PC-3 (cell line): Measurements from ENCODE around the gene TAS2R50. TPM values are rescaled to one million over a fixed set of nuclear protein-coding genes. Genes with fewer than 3 reads are reported as not detected.

Experiments
- ATAC-seq: fragments of 200-7000 bp; cut with Tn5 transposase; 2 replicates; pipeline ENCODE4 v1.9.1; 2020; ENCODE audit warnings: mild to moderate bottlenecking, moderate library complexity
- BruUV-seq: library from RNA; stranded (reverse); fragments of 400-500 nt; replicated peaks from 2 replicates; lab custom pipeline; 2021; lab: Mats Ljungman, UMichigan
- CTCF ChIA-PET: fragments of 300-600 bp; sonication (Branson Sonifier 250); formaldehyde crosslinking; loops from one replicate; lab custom pipeline; 2022; ENCODE audit warnings: antibody characterized with exemption; lab: Charles Lee
- POLR2A ChIA-PET: fragments of 300-600 bp; sonication (Branson Sonifier 250); formaldehyde crosslinking; loops from one replicate; lab custom pipeline; 2022; ENCODE audit warnings: antibody characterized with exemption; ENCODE audit not compliant: unreplicated experiment; lab: Charles Lee
- DNase-seq: peaks from one replicate; pipeline ENCODE4 v3.0.0-alpha.2; 2015
- H2AFZ ChIP-seq: fragments of 300-600 bp; sonication (generic); 2 replicates; pipeline ENCODE4 v1.6.0; 2016; ENCODE audit warnings: antibody characterized with exemption, low read length
- H3F3A ChIP-seq: fragments of 300-600 bp; sonication (generic); one replicate; pipeline ENCODE4 v1.6.0; 2017; ENCODE audit warnings: antibody characterized with exemption, low read length, control low read depth, mild to moderate bottlenecking; ENCODE audit not compliant: unreplicated experiment
- H3K27ac ChIP-seq: fragments of 300-600 bp; sonication (generic); 2 replicates; pipeline ENCODE4 v1.5.1; 2016; ENCODE audit warnings: mild to moderate bottlenecking, low read length
- H3K27me3 ChIP-seq: fragments of 300-600 bp; sonication (generic); 2 replicates; pipeline ENCODE4 v1.6.1; 2016; ENCODE audit warnings: low read length, mixed read lengths
- H3K36me3 ChIP-seq: fragments of 300-600 bp; sonication (generic); 2 replicates; pipeline ENCODE4 v1.6.1; 2016; ENCODE audit warnings: low read depth, mixed run types, low read length, mixed read lengths
- H3K4me1 ChIP-seq: fragments of 300-600 bp; sonication (generic); 2 replicates; pipeline ENCODE4 v1.5.1; 2016; ENCODE audit warnings: low read length; ENCODE audit not compliant: insufficient read depth
- H3K4me2 ChIP-seq: fragments of 300-600 bp; sonication (generic); 2 replicates; pipeline ENCODE4 v1.6.0; 2016; ENCODE audit warnings: low read length
- H3K4me3 ChIP-seq: fragments of 300-600 bp; sonication (generic); 2 replicates; pipeline ENCODE4 v1.5.1; 2016; ENCODE audit warnings: mild to moderate bottlenecking, low read length, mixed read lengths
- H3K79me2 ChIP-seq: fragments of 300-600 bp; sonication (generic); 2 replicates; pipeline ENCODE4 v1.6.1; 2017; ENCODE audit warnings: low read length, mixed read lengths
- H3K9ac ChIP-seq: fragments of 300-600 bp; sonication (generic); 2 replicates; pipeline ENCODE4 v1.6.0; 2016; ENCODE audit warnings: mild to moderate bottlenecking, low read length
- H3K9me2 ChIP-seq: fragments of 300-600 bp; sonication (generic); replicated peaks from 2 replicates; pipeline ENCODE4 v1.6.1; 2016; ENCODE audit warnings: mixed run types, low read length, mixed read lengths
- H3K9me3 ChIP-seq: fragments of 300-600 bp; sonication (generic); 2 replicates; pipeline ENCODE4 v1.6.1; 2016; ENCODE audit warnings: low read length, mixed read lengths
- H4K20me1 ChIP-seq: fragments of 300-600 bp; sonication (generic); 2 replicates; pipeline ENCODE4 v1.6.1; 2016; ENCODE audit warnings: low read length, mixed read lengths
- CTCF ChIP-seq: fragments of 300-600 bp; sonication (generic); conservative IDR thresholded peaks from 2 replicates; pipeline ENCODE4 v1.5.1; 2017; ENCODE audit warnings: antibody characterized with exemption, low read depth, mild to moderate bottlenecking, low read length
- EZH2 ChIP-seq: fragments of 300-600 bp; sonication (generic); IDR thresholded peaks from one replicate; pipeline ENCODE4 v1.6.1; 2017; ENCODE audit warnings: antibody characterized with exemption, mild to moderate bottlenecking, low read length; ENCODE audit not compliant: unreplicated experiment
- EZH2phosphoT487 ChIP-seq: fragments of 300-600 bp; sonication (generic); IDR thresholded peaks from 2 replicates; pipeline ENCODE4 v1.6.1; 2018; ENCODE audit warnings: mild to moderate bottlenecking, antibody characterized with exemption, low read length, borderline replicate concordance
- intact Hi-C: fragments of 100-400 bp; cut with micrococcal nuclease; formaldehyde crosslinking; loops from 2 replicates; pipeline ENCODE4 v1.9.0; 2023
- total RNA-seq: library from RNA; depleted of rRNA; stranded (reverse); fragments of >200 nt; gene quantifications from 2 replicates; pipeline ENCODE4 v1.2.3, GENCODE V29; 2014

The TAS2R50 gene
- total RNA-seq, 1 experiment from 2014 or later, result 0.29 TPM

GRCh38 chr12:10968765-10969456 is 17.8 kb downstream of the TAS2R50 start:
- H2AFZ ChIP-seq, result no peak overlapping the region
- POLR2A ChIA-PET, result no interaction called here

GRCh38 chr12:10967409-10967808 is 19.3 kb downstream of the TAS2R50 start:
- CTCF ChIA-PET, result no interaction called here
- no peak for TF ChIP-seq EZH2
- no peak for TF ChIP-seq CTCF
- no peak for TF ChIP-seq EZH2phosphoT487
- POLR2A ChIA-PET, result no interaction called here

More at GRCh38 chr12:10968765-10969456, 17.8 kb downstream of the TAS2R50 start:
- intact Hi-C loops, result no loop called here
- Histone ChIP-seq H3F3A (no peaks in the 10 kb centered on the region), H3K4me3 (no peak overlapping the region), H4K20me1 (no peaks in the 10 kb centered on the region), H3K79me2 (no peaks in the 10 kb centered on the region), H3K27ac (no peak overlapping the region), H3K9ac (no peak overlapping the region), H3K9me2 (no peaks in the 10 kb centered on the region), H3K36me3 (no peaks in the 10 kb centered on the region), H3K9me3 (no peaks in the 10 kb centered on the region), H3K27me3 (no peaks in the 10 kb centered on the region), H3K4me1 (no peaks in the 10 kb centered on the region), H3K4me2 (no peak overlapping the region)
- ATAC-seq (no peak), DNase-seq (no peak)
- CTCF ChIA-PET, result no interaction called here
- no TSS peak for BruUV-seq
- no peak for TF ChIP-seq EZH2
- no peak for TF ChIP-seq EZH2phosphoT487
- TF ChIP-seq CTCF, result no peak

GRCh38 chr12:10966314-10966713 is 20.4 kb downstream of the TAS2R50 start:
- intact Hi-C loops, result no loop called here
- Histone ChIP-seq H4K20me1 (no peaks in the 10 kb centered on the region), H3K9me2 (no peaks in the 10 kb centered on the region), H3K4me3 (no peak overlapping the region), H3K4me1 (no peaks in the 10 kb centered on the region), H3K27me3 (no peaks in the 10 kb centered on the region), H3K4me2 (no peak overlapping the region), H3K9ac (no peak overlapping the region), H3K79me2 (no peaks in the 10 kb centered on the region), H3K9me3 (no peaks in the 10 kb centered on the region), H3K27ac (no peak overlapping the region), H3F3A (no peaks in the 10 kb centered on the region), H3K36me3 (no peaks in the 10 kb centered on the region), H2AFZ (no peak overlapping the region)
- CTCF ChIA-PET, result no interaction called here
- DNase-seq (no peak), ATAC-seq (no peak)
- POLR2A ChIA-PET, result no interaction called here
- no peak for TF ChIP-seq EZH2
- no peak for TF ChIP-seq CTCF
- no peak for TF ChIP-seq EZH2phosphoT487
- no TSS peak for BruUV-seq

More at GRCh38 chr12:10967409-10967808, 19.3 kb downstream of the TAS2R50 start:
- ATAC-seq (no peak), DNase-seq (no peak)
- Histone ChIP-seq H3K9me2 (no peaks in the 10 kb centered on the region), H4K20me1 (no peaks in the 10 kb centered on the region), H3K27me3 (no peaks in the 10 kb centered on the region), H3K4me2 (no peak overlapping the region), H3K9ac (no peak overlapping the region), H2AFZ (no peak overlapping the region), H3K36me3 (no peaks in the 10 kb centered on the region), H3K4me3 (no peak overlapping the region), H3K27ac (no peak overlapping the region), H3K9me3 (no peaks in the 10 kb centered on the region), H3K4me1 (no peaks in the 10 kb centered on the region), H3F3A (no peaks in the 10 kb centered on the region), H3K79me2 (no peaks in the 10 kb centered on the region)
- intact Hi-C loops, result no loop called here
- no TSS peak for BruUV-seq
